ENCODE results near the gene PTGFRN.
A peak's percentile ranks its signal among the peaks of the same experiment; 100 is the strongest.
"Not testable (repeated sequence)": the region's sequence is repeated elsewhere in the genome, so short reads cannot be mapped to it uniquely, and the experiment has no call there.

PTGFRN gene

DNA sequence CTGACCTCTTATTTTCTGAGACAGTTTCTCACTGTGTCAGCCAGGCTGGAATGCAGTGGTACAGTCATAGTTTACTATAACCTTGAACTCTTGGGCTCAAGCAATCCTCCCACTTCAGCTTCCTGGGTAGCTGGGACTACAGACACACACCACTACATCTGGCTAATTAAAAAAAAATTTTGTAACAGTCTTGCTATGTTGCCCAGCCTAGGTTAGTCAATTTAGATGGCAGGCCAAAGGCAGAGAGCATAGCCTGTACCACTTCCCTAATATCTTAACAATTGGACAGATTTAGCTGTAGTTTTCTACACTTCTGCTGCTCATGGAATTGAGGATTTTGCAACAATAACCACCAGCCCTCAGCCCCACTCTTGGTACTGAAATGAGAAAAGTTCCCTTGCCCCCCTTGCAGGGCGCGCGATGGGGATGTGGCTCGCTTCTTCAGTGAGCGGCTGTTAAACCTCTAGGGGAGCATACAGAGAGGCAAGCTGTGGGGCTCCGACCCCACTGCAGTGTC is 34.9 kb upstream of the PTGFRN start:
- Histone ChIP-seq H3K4me3 (ENCODE audit: insufficient read depth, low read depth, low read length) (no peak overlapping the region), H3K27ac (ENCODE audit: insufficient read depth, low read depth, low read length, poor library complexity, severe bottlenecking) (no peak overlapping the region), H3K27me3 (ENCODE audit: control insufficient read depth, insufficient read depth, low read length, poor library complexity, severe bottlenecking) (no peaks in the 10 kb centered on the region), H3K9me3 (ENCODE audit: control insufficient read depth, low read length) (no peaks in the 10 kb centered on the region), H3K36me3 (ENCODE audit: control insufficient read depth, insufficient read depth, low read length) (no peaks in the 10 kb centered on the region), H3K4me1 (ENCODE audit: control insufficient read depth, insufficient read depth, low read length) (peaks cover 16% of the 10 kb centered on the region)
- WGBS, 2 experiments, result 96% methylated on average over 6 of the region's 6 CpGs

DNA sequence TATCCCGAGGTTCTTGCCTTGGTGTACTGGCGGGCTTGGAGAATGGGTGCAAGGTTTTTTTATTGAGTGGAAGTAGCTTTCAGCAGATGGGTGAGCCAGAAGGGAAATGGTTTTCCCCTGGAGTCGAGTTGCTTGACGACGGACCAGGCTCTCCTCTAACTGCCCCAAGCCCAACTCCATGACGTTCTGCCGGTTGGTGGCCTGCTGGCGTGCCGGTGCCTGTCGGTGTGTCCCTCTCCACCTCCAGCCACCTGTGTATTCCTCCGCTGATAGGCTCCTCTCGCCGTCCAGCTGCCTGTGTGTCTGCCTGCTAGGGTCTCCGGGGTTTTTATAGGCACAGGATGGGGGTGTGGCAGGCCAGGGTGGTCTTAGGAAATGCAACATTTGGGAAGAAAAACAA is 34.3 kb upstream of the PTGFRN start:
- 79 to 81% methylated on average over 14 of the region's 14 CpGs for WGBS, 2 experiments
- peaks cover 18% of the 10 kb centered on the region for H3K4me1 ChIP-seq (ENCODE audit: control insufficient read depth, insufficient read depth, low read length)
- no peaks in the 10 kb centered on the region for H3K36me3 ChIP-seq (ENCODE audit: control insufficient read depth, insufficient read depth, low read length)
- no peak overlapping the region for H3K4me3 ChIP-seq (ENCODE audit: insufficient read depth, low read depth, low read length)
- no peaks in the 10 kb centered on the region for H3K27me3 ChIP-seq (ENCODE audit: control insufficient read depth, insufficient read depth, low read length, poor library complexity, severe bottlenecking)
- H3K9me3 ChIP-seq (ENCODE audit: control insufficient read depth, low read length), result no peaks in the 10 kb centered on the region
- no peak overlapping the region for H3K27ac ChIP-seq (ENCODE audit: insufficient read depth, low read depth, low read length, poor library complexity, severe bottlenecking)

DNA sequence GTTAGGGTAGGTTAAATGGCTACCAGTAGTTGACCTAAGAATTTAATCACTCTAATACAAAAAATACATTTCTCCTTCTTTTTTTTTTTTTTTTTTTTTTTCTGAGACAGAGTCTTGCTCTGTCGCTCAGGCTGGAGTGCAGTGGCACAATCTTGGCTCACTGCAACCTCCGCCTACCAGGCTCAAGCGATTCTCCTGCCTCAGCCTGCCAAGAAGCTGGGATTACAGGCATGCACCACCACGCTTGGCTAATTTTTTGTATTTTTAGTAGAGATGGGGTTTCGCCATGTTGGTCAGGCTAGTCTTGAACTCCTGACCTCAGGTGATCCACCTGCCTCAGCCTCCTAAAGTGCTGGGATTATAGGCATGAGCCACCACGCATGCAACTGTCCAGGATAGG is 33.8 kb upstream of the PTGFRN start:
- not testable (repeated sequence) for H3K36me3 ChIP-seq (ENCODE audit: control insufficient read depth, insufficient read depth, low read length); H3K27me3 ChIP-seq (ENCODE audit: control insufficient read depth, insufficient read depth, low read length, poor library complexity, severe bottlenecking); H3K9me3 ChIP-seq (ENCODE audit: control insufficient read depth, low read length); H3K27ac ChIP-seq (ENCODE audit: insufficient read depth, low read depth, low read length, poor library complexity, severe bottlenecking); H3K4me3 ChIP-seq (ENCODE audit: insufficient read depth, low read depth, low read length)
- WGBS, 2 experiments, result 91 to 94% methylated on average over 6 of the region's 6 CpGs
- H3K4me1 ChIP-seq (ENCODE audit: control insufficient read depth, insufficient read depth, low read length), result peaks cover 18% of the 10 kb centered on the region

DNA sequence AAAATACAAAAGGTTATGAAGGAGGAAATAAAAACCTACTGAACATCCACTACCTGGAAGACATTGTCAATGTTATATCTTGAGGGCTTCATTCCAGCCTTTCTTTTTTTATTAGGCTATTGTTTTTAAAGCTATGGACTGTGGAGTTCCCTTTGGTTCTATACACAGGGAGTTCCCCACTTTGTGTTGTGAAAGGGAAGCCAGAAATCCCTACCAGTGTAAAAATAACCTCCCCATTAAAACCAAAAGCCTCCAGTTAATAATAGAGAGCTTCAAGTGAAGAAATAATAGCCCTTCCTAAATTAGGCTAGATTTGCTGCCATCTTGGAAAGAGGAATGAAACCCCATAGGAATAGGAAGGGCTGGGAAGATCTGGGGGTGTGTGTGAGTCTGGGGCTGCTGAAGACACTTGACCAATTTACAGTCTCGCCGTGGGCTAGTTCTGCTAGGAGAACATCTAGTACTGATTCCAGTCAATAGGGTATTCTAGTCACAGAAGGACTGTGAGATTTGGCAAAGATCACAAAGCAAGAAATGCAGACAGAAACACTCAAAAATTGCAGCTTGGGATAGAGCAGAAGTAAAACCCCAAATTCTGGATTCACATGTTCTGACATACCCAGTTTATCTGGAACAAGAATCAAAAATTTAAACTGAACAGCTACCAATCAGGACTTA is 32.4 kb upstream of the PTGFRN start:
- Histone ChIP-seq H3K4me3 (ENCODE audit: insufficient read depth, low read depth, low read length) (no peak overlapping the region), H3K27me3 (ENCODE audit: control insufficient read depth, insufficient read depth, low read length, poor library complexity, severe bottlenecking) (no peaks in the 10 kb centered on the region), H3K9me3 (ENCODE audit: control insufficient read depth, low read length) (no peaks in the 10 kb centered on the region), H3K36me3 (ENCODE audit: control insufficient read depth, insufficient read depth, low read length) (no peaks in the 10 kb centered on the region), H3K4me1 (ENCODE audit: control insufficient read depth, insufficient read depth, low read length) (peaks cover 18% of the 10 kb centered on the region), H3K27ac (ENCODE audit: insufficient read depth, low read depth, low read length, poor library complexity, severe bottlenecking) (no peak overlapping the region)
- 87 to 89% methylated on average over 2 of the region's 2 CpGs for WGBS, 2 experiments

DNA sequence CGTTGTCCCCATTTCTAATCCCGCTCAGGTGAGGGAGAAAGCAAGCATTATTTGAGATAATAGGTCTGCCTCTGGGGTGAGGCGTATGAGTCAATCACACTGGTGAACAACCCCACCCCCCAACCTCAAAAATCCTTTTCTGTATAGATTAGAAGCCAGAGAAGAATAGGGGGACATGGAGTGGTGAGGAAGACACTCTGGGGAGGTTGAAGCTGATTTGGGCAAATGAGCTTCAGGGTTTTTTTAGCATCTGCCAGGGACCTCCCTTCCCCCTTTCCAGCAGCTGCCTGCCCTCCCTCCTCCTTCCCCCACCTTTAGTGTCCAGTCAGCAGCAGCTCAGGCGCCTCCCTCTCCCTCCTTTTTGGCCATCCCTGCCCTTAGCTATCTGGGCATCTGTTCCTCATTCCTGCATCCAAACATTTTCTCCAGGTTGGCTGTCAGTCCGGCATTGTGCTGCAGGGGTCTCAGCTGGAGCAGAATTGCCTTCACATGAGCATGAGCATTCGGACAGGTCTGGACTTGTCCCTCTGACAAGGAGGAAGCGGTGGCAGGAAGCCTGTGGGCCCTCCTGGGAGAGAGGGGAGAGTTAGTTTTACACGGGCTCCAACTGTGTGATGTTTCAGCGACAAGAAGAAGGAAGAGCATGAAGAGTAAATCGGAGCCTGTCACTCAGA is 30.8 kb upstream of the PTGFRN start:
- H3K36me3 ChIP-seq (ENCODE audit: control insufficient read depth, insufficient read depth, low read length), result no peaks in the 10 kb centered on the region
- H3K27me3 ChIP-seq (ENCODE audit: control insufficient read depth, insufficient read depth, low read length, poor library complexity, severe bottlenecking), result no peaks in the 10 kb centered on the region
- H3K4me3 ChIP-seq (ENCODE audit: insufficient read depth, low read depth, low read length), result peak overlapping the region; percentile 23
- H3K4me1 ChIP-seq (ENCODE audit: control insufficient read depth, insufficient read depth, low read length), result peaks cover 18% of the 10 kb centered on the region
- H3K9me3 ChIP-seq (ENCODE audit: control insufficient read depth, low read length), result no peaks in the 10 kb centered on the region
- H3K27ac ChIP-seq (ENCODE audit: insufficient read depth, low read depth, low read length, poor library complexity, severe bottlenecking), result peak overlapping the region; percentile 52
- 31 to 32% methylated on average over 8 to 9 of the region's 10 CpGs for WGBS, 2 experiments

DNA sequence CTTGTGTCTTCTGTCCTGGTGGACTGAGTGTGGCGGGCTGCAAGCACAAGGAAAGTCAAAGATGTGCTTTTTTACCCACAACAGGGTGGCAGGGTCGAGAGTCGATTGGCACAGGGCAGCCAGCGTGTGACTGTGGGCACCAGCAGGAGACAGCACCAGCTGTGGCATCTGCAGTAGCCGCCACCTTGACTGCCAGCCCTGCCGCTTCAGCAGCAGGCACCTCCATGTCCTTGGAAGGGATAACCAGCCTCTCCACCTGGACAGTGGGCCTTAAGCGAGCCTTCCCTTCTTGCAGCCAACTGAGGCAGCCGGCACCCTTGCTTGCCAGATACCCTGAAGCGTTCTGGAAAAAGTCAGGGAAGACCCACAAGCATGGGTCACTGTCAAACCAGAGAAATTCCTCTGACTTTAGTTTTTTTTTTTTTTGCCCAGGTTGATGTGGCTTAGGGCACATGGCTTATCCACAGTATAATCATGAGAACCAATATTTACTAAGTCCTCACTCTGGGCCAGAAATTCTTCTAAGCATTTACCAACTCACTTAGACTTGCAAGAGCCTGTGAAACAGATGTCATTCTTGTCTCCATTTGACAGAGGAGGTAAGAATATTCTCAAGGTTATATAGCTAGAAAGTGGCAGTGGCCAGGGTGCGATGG is 30.1 kb upstream of the PTGFRN start:
- Histone ChIP-seq H3K4me3 (ENCODE audit: insufficient read depth, low read depth, low read length) (no peak overlapping the region), H3K36me3 (ENCODE audit: control insufficient read depth, insufficient read depth, low read length) (no peaks in the 10 kb centered on the region), H3K27me3 (ENCODE audit: control insufficient read depth, insufficient read depth, low read length, poor library complexity, severe bottlenecking) (no peaks in the 10 kb centered on the region), H3K27ac (ENCODE audit: insufficient read depth, low read depth, low read length, poor library complexity, severe bottlenecking) (peak overlapping the region; percentile 52), H3K4me1 (ENCODE audit: control insufficient read depth, insufficient read depth, low read length) (peaks cover 18% of the 10 kb centered on the region), H3K9me3 (ENCODE audit: control insufficient read depth, low read length) (no peaks in the 10 kb centered on the region)
- WGBS, 2 experiments, result 92 to 93% methylated on average over 10 of the region's 10 CpGs

DNA sequence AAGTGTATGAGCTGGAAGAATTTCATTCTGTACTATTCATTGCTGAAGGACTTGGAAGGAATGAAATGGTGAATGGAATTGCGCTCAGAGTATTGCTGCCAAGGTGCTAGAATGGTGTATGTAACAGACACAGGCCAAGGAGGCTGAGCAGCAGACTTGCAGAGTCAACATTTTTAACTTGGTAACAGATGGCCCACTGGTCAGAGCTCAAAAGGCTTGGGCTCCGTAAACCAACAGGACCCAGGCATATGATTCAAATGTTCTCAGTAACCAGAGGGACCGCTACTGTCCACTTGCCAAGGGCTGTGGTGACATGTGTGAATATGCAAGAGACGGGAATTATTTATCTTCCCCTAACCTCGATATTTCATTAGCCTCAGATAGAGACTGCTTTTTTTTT is 28.8 kb upstream of the PTGFRN start:
- H3K4me3 ChIP-seq (ENCODE audit: insufficient read depth, low read depth, low read length), result no peak overlapping the region
- no peaks in the 10 kb centered on the region for H3K36me3 ChIP-seq (ENCODE audit: control insufficient read depth, insufficient read depth, low read length)
- peaks cover 18% of the 10 kb centered on the region for H3K4me1 ChIP-seq (ENCODE audit: control insufficient read depth, insufficient read depth, low read length)
- no peaks in the 10 kb centered on the region for H3K27me3 ChIP-seq (ENCODE audit: control insufficient read depth, insufficient read depth, low read length, poor library complexity, severe bottlenecking)
- 95 to 98% methylated on average over 5 of the region's 5 CpGs for WGBS, 2 experiments
- no peaks in the 10 kb centered on the region for H3K9me3 ChIP-seq (ENCODE audit: control insufficient read depth, low read length)
- H3K27ac ChIP-seq (ENCODE audit: insufficient read depth, low read depth, low read length, poor library complexity, severe bottlenecking), result no peak overlapping the region

DNA sequence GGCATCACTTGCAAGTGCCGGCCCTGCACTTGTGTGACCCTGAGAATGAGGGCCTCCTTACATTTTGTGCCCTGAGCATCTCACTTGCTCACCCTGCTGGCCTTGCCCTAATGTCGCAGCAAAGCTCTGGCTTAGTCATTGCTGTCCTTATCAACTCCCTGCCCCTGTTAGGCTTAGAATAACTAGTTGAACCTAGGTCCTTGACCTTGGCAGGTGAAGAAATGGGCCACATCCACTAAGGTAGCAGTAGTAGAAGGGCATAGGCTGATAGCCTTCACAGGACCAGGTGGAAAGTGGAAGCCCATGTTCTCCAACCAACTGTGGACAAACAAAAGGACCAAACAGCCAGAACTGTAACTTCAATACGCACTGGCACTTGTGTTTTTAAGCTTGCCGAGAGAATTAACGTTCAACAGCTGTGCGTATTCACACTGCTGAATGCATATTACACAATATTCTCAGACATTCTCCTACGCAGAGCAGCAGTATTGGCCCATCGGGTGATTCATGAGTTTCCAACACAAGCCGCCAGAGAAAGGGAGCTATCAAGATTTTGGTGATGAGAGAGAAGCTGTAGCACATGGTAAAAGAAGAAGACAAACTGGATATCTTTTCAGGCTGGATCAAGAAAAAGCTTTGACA is 27.7 kb upstream of the PTGFRN start:
- H3K4me3 ChIP-seq (ENCODE audit: insufficient read depth, low read depth, low read length), result no peak overlapping the region
- 83 to 87% methylated on average over 9 of the region's 9 CpGs for WGBS, 2 experiments
- no peaks in the 10 kb centered on the region for H3K27me3 ChIP-seq (ENCODE audit: control insufficient read depth, insufficient read depth, low read length, poor library complexity, severe bottlenecking)
- no peak overlapping the region for H3K27ac ChIP-seq (ENCODE audit: insufficient read depth, low read depth, low read length, poor library complexity, severe bottlenecking)
- no peaks in the 10 kb centered on the region for H3K36me3 ChIP-seq (ENCODE audit: control insufficient read depth, insufficient read depth, low read length)
- H3K9me3 ChIP-seq (ENCODE audit: control insufficient read depth, low read length), result no peaks in the 10 kb centered on the region
- H3K4me1 ChIP-seq (ENCODE audit: control insufficient read depth, insufficient read depth, low read length), result peaks cover 18% of the 10 kb centered on the region

DNA sequence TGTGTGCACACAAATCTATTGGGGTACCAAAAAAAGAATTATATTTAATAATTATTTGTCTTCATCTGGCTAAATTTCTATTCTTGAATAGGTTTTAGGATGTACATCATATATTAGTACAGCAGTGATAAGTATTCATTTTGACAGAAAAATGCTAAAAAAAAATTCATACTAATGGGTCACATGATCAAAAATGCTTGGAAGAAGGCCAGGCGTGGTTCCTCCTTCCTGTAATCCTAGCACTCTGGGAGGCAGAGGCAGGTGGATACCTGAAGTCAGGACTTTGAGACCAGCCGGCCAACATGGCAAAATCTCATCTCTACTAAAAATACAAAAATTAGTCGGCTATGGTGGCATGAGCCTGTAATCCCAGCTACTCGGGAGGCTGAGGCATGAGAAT is 26.9 kb upstream of the PTGFRN start:
- Histone ChIP-seq H3K4me1 (ENCODE audit: control insufficient read depth, insufficient read depth, low read length) (peaks cover 18% of the 10 kb centered on the region), H3K9me3 (ENCODE audit: control insufficient read depth, low read length) (no peaks in the 10 kb centered on the region), H3K36me3 (ENCODE audit: control insufficient read depth, insufficient read depth, low read length) (no peaks in the 10 kb centered on the region), H3K27ac (ENCODE audit: insufficient read depth, low read depth, low read length, poor library complexity, severe bottlenecking) (no peak overlapping the region), H3K27me3 (ENCODE audit: control insufficient read depth, insufficient read depth, low read length, poor library complexity, severe bottlenecking) (no peaks in the 10 kb centered on the region), H3K4me3 (ENCODE audit: insufficient read depth, low read depth, low read length) (no peak overlapping the region)
- WGBS, 2 experiments, result 91 to 94% methylated on average over 4 of the region's 4 CpGs

Data from ectodermal cell (in vitro differentiated cells).